ENCODE measurements around the gene ORC3.
"Not testable (repeated sequence)": the region's sequence is repeated elsewhere in the genome, so short reads cannot be mapped to it uniquely, and the experiment has no call there.

The ORC3 gene

GRCh38 chr6:87710090-87710489 is 120.2 kb downstream of the ORC3 start:
- H3K4me3 ChIP-seq (ENCODE audit: low read depth, low read length), result no peak overlapping the region
- TF ChIP-seq CTCF (IDR thresholded peaks at IDR 0.05; ENCODE audit: borderline replicate concordance, insufficient read depth, low read depth, low read length), result no peak

GRCh38 chr6:87712713-87713112 is 122.8 kb downstream of the ORC3 start:
- H3K4me3 ChIP-seq (ENCODE audit: low read depth, low read length), result not testable (repeated sequence)

- TF ChIP-seq CTCF (IDR thresholded peaks at IDR 0.05; ENCODE audit: borderline replicate concordance, insufficient read depth, low read depth, low read length), result no peak
- no peak overlapping the region for H3K4me3 ChIP-seq (ENCODE audit: low read depth, low read length)
These were observed 124.3 kb downstream of the ORC3 start for GRCh38 chr6:87714093-87714842.

Data from GM12875 (cell line).